GM12878 (cell line): ENCODE results near the gene PQBP1. TPM values are rescaled to one million over a fixed set of nuclear protein-coding genes. Genes with fewer than 3 reads are reported as not detected.
A peak's percentile ranks its signal among the peaks of the same experiment; 100 is the strongest.

ENCODE experiments used
- CREM ChIP-seq: IDR thresholded peaks from 2 replicates; pipeline ENCODE4 v1.6.1; 2014; ENCODE audit warnings: antibody characterized with exemption, low read depth
- EP300 ChIP-seq, 2 experiments: fragments of 150-350 bp in 1 of 2; IDR thresholded peaks; 2 replicates each; pipeline ENCODE4 v1.6.1; 2011 to 2012; ENCODE audit warnings: low read depth in 2 of 2, low read length in 2 of 2, borderline replicate concordance in 1 of 2, improper control_type of control experiment in 1 of 2, inconsistent platforms in 1 of 2; ENCODE audit not compliant: control insufficient read depth in 1 of 2
- IKZF1 ChIP-seq: fragments of 450-650 bp; conservative IDR thresholded peaks from 2 replicates; pipeline ENCODE4 v1.6.1; 2017; ENCODE audit warnings: antibody characterized with exemption, mild to moderate bottlenecking
- JUNB ChIP-seq: IDR thresholded peaks from 2 replicates; pipeline ENCODE4 v1.6.1; 2016; ENCODE audit warnings: antibody characterized with exemption, mild to moderate bottlenecking
- MEF2A ChIP-seq: IDR thresholded peaks from 2 replicates; pipeline ENCODE4 v1.6.1; 2011; ENCODE audit warnings: low read depth, mild to moderate bottlenecking, low read length, moderate library complexity; ENCODE audit not compliant: insufficient read depth
- MEF2B ChIP-seq: fragments of 450-650 bp; IDR thresholded peaks from 2 replicates; pipeline ENCODE4 v1.6.1; 2018; ENCODE audit warnings: mild to moderate bottlenecking, moderate library complexity; ENCODE audit not compliant: partially characterized antibody, poor library complexity, severe bottlenecking
- MXI1 ChIP-seq: fragments of 150-350 bp; IDR thresholded peaks from 2 replicates; pipeline ENCODE4 v1.6.1; 2011; ENCODE audit warnings: low read depth, mild to moderate bottlenecking, inconsistent platforms, low read length, improper control_type of control experiment
- MYB ChIP-seq: fragments of 150-350 bp; IDR thresholded peaks from 2 replicates; pipeline ENCODE4 v1.6.1; 2014; ENCODE audit warnings: mild to moderate bottlenecking, low read depth, low read length, borderline replicate concordance
- POLR2AphosphoS2 ChIP-seq: IDR thresholded peaks from 2 replicates; pipeline ENCODE4 v1.6.1; 2011; ENCODE audit warnings: low read depth, mild to moderate bottlenecking, low read length, improper control_type of control experiment, moderate library complexity
- RUNX3 ChIP-seq: IDR thresholded peaks from 2 replicates; pipeline ENCODE4 v1.6.1; 2012; ENCODE audit warnings: low read length, inconsistent platforms
- SMC3 ChIP-seq: IDR thresholded peaks from 2 replicates; pipeline ENCODE4 v1.6.1; 2011; ENCODE audit warnings: low read length, improper control_type of control experiment, borderline replicate concordance
- SPI1 ChIP-seq: IDR thresholded peaks from 2 replicates; pipeline ENCODE4 v1.6.1; 2011; ENCODE audit warnings: low read depth, mild to moderate bottlenecking, low read length, moderate library complexity, borderline replicate concordance; ENCODE audit not compliant: insufficient read depth
- STAT1 ChIP-seq: fragments of 450-650 bp; conservative IDR thresholded peaks from 2 replicates; pipeline ENCODE4 v1.6.1; 2014; ENCODE audit warnings: antibody characterized with exemption, mild to moderate bottlenecking
- SUPT20H ChIP-seq: IDR thresholded peaks from 2 replicates; pipeline ENCODE4 v1.6.1; 2011; ENCODE audit warnings: low read depth, mild to moderate bottlenecking, low read length, moderate library complexity, borderline replicate concordance; ENCODE audit not compliant: control insufficient read depth
- TBL1XR1 ChIP-seq: IDR thresholded peaks from 2 replicates; pipeline ENCODE4 v1.6.1; 2012; ENCODE audit warnings: low read depth, low read length, improper control_type of control experiment
- YBX1 ChIP-seq: fragments of 450-650 bp; IDR thresholded peaks from 2 replicates; pipeline ENCODE4 v1.6.1; 2016; ENCODE audit warnings: antibody characterized with exemption
- ZZZ3 ChIP-seq: IDR thresholded peaks from 2 replicates; pipeline ENCODE4 v1.6.1; 2011; ENCODE audit warnings: low read depth; ENCODE audit not compliant: control insufficient read depth, insufficient read length
- polyA plus RNA-seq, 11 experiments: library from polyadenylated mRNA; depleted of rRNA in 4 of 11; unstranded in 6 of 11; stranded (reverse) in 5 of 11; fragments of >200 nt; fragmentation: Nextera tagmentation in 4 of 11; fragmentation: Illumina TruSeq in 1 of 11; extraction: Ambion mirVana in 4 of 11; extraction: Trizol in 1 of 11; gene quantifications; 1 replicate in 1 of 11; 2 replicates in 10 of 11; pipeline versions ENCODE4 v1.2.1 to v1.2.3, GENCODE V29; 2011 to 2016; ENCODE audit warnings: inconsistent platforms in 2 of 11, missing spikeins in 2 of 11, low read depth in 1 of 11
- total RNA-seq, 4 experiments: library from RNA; depleted of rRNA in 3 of 4; stranded (reverse); fragments of >200 nt in 3 of 4; fragmentation: Illumina TruSeq in 1 of 4; extraction: Trizol in 1 of 4; gene quantifications; 2 replicates each; pipeline versions ENCODE4 v1.2.1 to v1.2.3, GENCODE V29; 2013 to 2021

The PQBP1 gene
- total and polyA plus RNA-seq, 10 of the 15 experiments (the other 5 are each of a cell fraction or from before 2014, with no cell fraction given), result 12.5 to 74.8 (median 68.5) TPM

DNA sequence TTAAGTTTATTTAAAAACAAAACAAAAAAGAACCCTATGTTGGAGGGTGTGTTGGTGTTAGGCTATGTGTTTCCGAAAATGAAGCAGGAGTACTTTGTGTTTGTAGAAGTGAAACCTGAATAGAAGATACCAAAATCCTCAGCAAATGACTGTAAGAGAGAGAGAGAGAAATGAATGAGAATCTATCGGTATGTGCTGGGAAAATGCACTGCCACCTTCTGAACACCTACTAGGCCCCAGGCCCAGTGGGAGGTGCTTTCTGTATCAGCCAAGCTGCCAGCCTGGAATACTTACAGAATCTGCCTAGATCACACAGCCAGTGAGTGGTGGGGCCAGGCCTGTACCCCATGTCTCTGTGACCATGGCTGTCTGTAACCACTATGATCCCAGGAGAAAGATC is 36.0 kb downstream of the PQBP1 start (continued):
- TF ChIP-seq SPI1 (peak; percentile 70), CREM (peak; percentile 27; the same call in 1 of the 2 replicates), EP300 (IDR thresholded peaks at IDR 0.05; ENCODE audit: borderline replicate concordance in 1 of 2, control insufficient read depth in 1 of 2, low read depth in 2 of 2, low read length in 2 of 2) (peak; percentile 25 to 59; a peak in 2 of 4 replicates), RUNX3 (peak; percentile 48), MEF2A (no peak), STAT1 (no peak), ZZZ3 (no peak), POLR2AphosphoS2 (no peak), YBX1 (no peak), JUNB (peak; percentile 29; the same call in 1 of the 2 replicates), IKZF1 (peak; percentile 47), TBL1XR1 (no peak), MEF2B (peak; percentile 62), MYB (no peak), SMC3 (peak; percentile 13; the same call in 1 of the 2 replicates), SUPT20H (no peak), MXI1 (peak; percentile 21; the same call in 1 of the 2 replicates)
